LoVo (cell line): ENCODE data around the gene MCM9.

Experiments used
- DNase-seq: peaks from one replicate; pipeline ENCODE4 v3.0.0-alpha.2; 2016; ENCODE audit warnings: low spot score

The MCM9 gene

GRCh38 chr6:118932421-118932820, 2.5 kb downstream of the MCM9 start:
- no peak for DNase-seq

DNA sequence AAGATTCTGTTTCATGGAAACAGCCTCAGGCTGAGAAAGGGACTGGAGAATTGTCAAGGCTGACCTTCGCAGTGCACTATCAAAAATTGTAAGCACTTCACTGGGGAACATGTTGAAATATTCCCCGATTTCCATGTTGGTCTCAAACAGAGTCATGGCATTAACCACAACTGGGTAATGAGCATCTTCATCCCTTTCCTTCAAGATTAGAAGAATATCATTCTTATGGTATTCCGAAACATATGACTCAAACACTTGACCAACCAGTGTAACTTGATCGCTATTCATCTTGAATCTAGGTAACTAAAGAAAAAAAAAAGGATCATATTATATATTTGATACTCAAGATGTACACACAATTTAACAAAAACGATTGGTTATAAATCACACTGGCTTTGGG, 3.5 kb downstream of the MCM9 start:
- no peak for DNase-seq

DNA sequence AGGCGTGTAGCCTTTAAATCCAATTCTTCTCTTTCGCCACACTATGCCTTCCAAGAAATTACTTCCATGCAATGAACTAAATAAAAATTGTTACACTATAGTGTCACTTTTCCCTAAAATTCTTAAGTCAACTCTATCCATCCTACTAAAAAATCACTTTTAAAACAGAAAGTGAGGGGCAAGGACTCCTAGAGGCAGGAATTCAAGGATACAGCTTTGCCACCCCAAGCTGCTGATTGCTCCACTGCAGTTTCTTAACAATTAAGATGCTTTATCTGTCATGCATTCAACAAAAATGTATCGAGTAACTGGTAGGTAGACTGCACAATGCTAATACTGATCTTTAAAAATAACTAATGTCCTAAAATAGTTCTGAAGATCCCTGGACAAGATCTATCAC, 4.3 kb downstream of the MCM9 start:
- no peak for DNase-seq

DNA sequence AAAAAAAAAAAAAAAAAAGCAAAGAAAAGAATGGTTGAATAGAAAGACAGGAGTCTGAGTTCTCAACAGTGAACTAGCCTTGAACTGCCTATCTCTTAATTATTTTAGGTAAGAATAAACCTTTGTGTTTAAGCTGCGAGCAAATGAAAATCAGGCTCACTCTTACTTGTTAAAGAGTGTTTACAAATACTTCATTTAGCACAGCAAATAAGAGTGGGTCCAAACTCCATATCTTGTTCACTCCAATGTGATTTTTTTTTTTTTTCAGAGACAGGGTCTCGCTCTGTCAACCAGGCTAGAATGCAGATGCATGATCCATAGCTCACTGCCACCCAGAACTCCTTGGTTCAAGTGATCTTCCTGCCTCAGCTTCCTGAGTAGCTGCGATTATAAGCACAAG, 11.9 kb downstream of the MCM9 start:
- no peak for DNase-seq

DNA sequence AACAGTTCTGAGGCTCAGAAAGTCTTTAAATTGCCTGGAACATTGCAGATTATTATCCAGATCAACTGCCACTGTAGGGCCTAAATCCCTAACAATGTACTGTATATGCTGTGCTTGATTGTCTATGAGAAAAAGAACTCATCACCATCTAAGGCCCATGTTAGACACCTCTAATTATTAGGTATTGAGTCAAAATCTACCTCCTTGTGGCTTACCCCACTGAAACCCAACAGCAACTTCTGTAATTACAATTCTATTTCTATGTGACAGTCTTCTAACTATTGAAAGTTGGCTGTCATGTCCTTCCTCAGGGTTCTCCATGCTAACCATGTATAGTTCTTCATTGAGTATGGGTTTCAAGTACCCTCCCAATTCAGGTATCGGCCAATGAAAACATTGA, 13.9 kb downstream of the MCM9 start:
- no peak for DNase-seq

DNA sequence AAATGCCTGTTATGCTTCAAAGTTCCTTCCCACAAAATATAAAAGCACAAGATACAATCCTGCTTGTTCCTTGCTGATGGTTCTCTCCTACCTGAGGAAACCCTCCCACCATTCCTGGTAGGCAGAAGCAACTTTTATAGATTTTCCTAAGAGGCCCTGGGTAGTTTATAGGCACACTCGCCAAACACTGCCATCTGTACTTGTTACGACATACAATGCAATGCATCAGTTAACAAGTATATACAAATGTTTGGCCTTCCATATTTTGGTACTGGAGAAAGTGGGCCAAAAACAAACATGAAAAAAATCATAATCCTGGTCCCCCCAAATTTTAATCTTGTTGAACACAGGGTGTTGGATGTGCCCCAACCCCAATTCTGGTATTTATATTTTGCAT, 16.6 kb downstream of the MCM9 start:
- DNase-seq = no peak

DNA sequence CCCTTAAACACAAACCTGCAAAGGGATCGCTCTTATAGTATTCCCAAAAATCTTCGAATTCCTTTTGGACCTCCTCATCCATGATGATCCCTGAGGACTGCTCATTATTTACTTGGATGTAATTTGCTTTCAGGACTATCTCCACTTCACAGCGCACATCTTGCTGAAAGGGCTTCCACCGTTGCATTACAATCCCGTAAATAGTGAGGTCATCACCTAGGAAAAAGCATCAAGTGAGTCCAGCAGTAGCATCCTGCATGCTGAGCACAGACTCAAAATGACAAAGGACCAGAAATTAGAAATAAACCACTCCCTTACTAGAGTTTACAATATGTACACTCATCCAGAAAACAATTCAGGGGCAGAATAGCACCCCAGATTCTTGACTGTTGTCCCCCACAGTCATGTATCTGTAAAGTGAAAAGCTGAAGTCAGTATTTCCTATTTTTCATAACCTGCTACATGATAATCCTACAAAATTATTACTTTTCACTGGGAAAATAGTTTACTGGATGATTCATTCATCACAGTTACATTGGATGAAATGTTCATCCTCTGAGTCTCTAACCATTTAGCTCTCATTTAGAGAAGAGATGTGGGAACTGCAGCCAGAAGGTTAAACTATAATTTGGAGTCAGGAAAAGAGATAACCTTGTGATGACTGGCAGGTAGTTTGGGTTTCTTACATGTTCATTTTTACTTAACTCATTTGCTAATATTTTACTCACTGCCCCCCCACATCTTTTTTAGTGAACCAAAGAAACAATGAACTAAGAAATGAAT, 17.2 kb downstream of the MCM9 start:
- DNase-seq = no peak

DNA sequence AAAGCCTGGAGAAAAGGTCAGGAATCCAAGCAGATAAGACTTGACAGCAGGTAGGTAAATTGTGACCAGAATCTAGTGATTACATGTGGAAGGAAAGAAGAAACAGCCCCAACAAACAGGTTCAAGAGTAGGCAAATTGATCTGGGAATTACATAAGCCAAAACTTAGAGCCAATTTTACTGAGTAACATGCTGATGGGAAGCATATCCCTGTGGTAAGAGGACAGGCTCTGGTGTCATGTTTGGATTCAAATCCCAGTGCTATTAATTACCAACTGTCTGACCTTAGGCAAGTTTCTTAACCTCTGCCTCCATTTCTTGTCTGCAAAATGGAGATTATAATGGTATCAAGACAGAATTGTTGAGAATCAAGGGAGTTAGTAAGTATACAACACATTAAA, 20.4 kb downstream of the MCM9 start:
- no peak for DNase-seq

- DNase-seq = no peak
Observed at GRCh38 chr6:118913161-118913560, 21.8 kb downstream of the MCM9 start.

DNA sequence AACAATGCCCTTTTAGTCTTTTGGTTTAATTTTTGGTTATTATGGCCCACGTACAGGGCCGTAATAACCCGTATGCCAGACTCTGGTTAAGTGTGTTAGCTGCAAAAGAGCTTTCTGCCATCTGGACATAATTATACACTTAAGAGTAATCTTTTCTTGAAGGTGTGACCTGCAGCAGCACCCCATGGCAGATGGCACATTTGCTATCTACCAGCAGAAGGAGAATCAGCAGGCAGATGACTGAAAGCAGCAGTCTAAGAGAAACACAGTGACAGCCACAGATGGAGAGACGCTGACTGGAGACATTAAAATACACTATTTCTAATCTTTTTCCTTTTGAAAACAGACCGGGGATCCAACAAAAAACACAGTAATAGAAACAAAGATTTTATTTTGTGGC, 22.3 kb downstream of the MCM9 start:
- no peak for DNase-seq

- no peak for DNase-seq
Observed at GRCh38 chr6:118908441-118908840, 26.5 kb downstream of the MCM9 start.

DNA sequence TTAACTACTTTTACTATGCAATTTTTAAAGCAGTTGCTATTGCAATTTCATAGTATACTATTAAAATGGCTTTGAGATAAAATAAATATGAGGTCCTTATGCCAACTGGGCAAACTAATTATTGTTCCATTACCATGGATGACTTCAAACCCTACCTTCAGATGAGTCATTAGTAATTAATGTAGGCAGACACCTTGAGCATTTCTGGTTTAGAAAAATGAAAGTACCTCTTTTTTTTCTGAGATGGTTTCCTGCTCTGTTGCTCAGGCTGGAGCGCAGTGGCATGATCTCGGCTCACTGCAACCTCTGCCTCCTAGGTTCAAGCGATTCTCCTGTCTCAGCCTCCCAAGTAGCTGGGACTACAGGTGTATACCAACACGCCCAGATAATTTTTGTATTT, 29.1 kb downstream of the MCM9 start:
- no peak for DNase-seq

DNA sequence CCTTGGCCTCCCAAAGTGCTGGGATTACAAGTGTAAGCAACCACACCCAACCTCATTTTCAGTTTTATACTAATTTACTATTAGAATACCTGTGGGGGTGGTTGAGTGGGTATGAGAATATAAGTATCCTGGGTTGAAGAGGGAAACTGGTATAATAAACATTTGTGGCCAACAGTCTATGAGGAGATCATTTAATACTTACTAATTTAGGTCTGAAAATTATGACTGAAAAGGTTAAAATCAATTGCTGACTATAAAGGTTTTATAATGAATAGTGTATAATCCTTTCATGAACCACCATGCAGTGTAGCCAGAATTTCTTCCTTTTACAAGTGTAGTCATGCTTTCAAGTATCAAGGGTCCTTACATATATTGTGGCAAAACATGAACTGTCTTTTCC, 29.9 kb downstream of the MCM9 start:
- DNase-seq = no peak

GRCh38 chr6:118903691-118904090, 31.3 kb downstream of the MCM9 start:
- no peak for DNase-seq

DNA sequence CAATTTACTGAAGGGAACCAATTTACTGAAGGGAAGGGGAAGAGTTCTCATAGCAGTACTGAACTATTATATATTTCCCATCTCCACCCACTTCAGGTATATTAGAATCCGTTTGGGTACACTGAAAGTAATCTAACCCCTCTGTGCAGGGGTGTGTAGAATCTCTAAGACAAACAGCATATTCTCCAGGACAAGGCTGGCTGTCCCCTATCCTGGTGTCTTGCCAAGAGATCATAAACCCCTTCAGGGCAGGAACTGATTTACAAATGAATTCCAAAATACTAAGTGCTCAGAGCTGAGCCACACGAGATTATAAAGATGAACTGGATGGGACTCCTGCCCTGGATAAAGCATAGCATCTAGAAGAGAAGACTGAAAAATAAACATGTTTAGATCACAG, 31.8 kb downstream of the MCM9 start:
- no peak for DNase-seq

GRCh38 chr6:118902726-118903125, 32.2 kb downstream of the MCM9 start:
- no peak for DNase-seq

DNA sequence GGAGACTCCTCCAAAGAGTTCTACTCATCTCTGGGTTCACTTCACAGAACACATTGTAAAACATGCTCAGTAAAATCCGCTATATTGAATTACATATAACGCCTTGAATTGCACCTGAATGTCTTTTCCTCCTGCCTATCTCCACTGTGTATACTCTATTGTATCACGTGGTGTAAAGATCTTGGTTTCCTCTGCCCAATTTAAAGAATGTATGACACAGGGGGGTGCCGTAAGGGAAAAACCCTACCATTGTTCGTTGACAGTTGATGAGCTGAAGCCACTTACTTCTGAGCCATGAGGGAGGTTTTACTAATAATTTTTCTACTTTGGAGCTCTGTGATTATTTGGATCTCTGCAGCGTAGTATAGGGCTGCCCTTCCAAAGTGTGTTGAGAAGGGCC, 35.0 kb downstream of the MCM9 start:
- no peak for DNase-seq

- no peak for DNase-seq
Observed at GRCh38 chr6:118897386-118897785, 37.6 kb downstream of the MCM9 start.

- DNase-seq = peak; percentile 64
Observed at GRCh38 chr6:118896339-118897136, 38.4 kb downstream of the MCM9 start.

DNA sequence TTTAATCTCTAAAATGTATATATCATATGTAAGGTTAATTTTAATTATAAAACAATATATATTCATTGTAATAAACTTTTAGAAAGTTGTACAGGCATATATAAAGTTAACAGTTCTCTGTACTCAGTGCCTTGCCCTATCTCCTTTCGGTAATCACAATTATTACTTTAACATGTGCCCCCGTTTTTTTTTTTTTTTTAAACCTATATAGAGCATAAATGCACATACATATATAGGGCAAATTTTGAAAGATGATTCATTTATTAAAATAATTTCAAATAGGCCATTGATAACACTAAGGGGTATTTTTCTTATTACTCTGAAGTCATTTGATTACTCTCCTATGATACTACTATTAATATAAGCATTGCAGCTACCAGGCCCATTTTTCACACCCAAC, 39.1 kb downstream of the MCM9 start:
- DNase-seq = no peak

- no peak for DNase-seq
Observed at GRCh38 chr6:118895261-118895560, 39.7 kb downstream of the MCM9 start.

DNA sequence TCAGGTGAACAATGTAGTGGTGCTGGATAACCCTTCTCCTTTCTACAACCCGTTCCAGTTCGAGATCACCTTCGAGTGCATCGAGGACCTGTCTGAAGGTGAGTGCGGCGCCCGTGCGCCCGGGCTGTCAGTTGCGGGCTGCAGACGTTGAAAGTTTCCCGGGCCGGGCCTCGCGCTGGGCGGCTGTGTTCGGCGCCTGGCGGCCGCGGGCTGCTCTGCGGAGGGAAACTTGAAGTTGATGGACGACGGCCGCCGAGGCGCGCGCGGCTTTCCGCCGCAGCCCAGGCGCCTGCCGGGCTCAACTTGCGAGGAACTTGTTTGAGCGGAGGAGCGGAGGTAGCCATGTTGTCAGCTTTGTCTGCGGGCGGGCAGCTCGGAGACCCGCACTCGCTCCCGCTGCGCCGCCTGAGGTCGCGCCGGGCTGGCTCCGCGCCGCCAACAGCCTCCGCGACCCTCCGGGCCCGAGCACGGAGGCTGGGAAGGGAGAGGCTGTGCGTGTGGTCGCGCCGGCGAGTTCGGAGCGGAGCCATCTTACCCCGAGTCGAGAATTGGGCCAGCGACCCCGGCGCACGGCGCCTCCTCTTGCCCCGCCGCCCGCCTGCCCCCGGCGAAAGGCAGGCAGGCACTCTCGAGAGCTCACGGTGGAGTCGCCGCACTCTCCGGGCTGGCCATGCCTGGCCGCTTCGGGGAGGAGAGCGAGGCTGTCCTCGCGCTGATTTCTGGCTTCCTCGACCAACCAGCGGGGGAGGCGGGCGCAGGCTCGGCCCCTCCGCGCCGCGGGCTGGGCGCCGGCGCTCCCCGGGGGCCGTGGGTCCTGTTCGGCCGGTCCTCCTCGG, 40.3 kb downstream of the MCM9 start:
- peak; percentile 37 for DNase-seq
